ENCODE measurements around the gene KLHL13. TPM values are rescaled to one million over a fixed set of nuclear protein-coding genes. Genes with fewer than 3 reads are reported as not detected.

KLHL13 gene
- polyA plus RNA-seq, 1 donor from 2014 or later: 15.7 TPM

GRCh38 chrX:118058924-118059323 is 57.7 kb downstream of the KLHL13 start:
- Histone ChIP-seq H3F3A (ENCODE audit: insufficient read depth, low read length, poor library complexity, severe bottlenecking) (no peaks in the 10 kb centered on the region), H3K79me2 (replicated peaks; ENCODE audit: insufficient read depth, low read length) (no peaks in the 10 kb centered on the region), H3K27me3 (ENCODE audit: insufficient read depth, low read depth, low read length) (no peaks in the 10 kb centered on the region), H3K27ac (ENCODE audit: low read length) (no peak overlapping the region), H3K4me3 (ENCODE audit: low read length) (no peak overlapping the region), H3K9me2 (ENCODE audit: insufficient read depth, low read length) (no peaks in the 10 kb centered on the region), H3K4me2 (ENCODE audit: low read length) (no peak overlapping the region), H3K36me3 (ENCODE audit: insufficient read depth, low read length) (no peaks in the 10 kb centered on the region), H4K20me1 (ENCODE audit: insufficient read depth) (no peaks in the 10 kb centered on the region), H2AFZ (ENCODE audit: low read depth, low read length) (no peak overlapping the region), H3K9ac (ENCODE audit: low read length) (no peak overlapping the region), H3K9me3 (ENCODE audit: low read length) (no peaks in the 10 kb centered on the region)
- no peak for TF ChIP-seq EZH2 (IDR thresholded peaks at IDR 0.05; ENCODE audit: borderline replicate concordance, insufficient read depth, low read length, poor library complexity, severe bottlenecking)
- no peak for TF ChIP-seq TAF1 (IDR thresholded peaks at IDR 0.05; ENCODE audit: low read depth)
- TF ChIP-seq POLR2AphosphoS5 (IDR thresholded peaks at IDR 0.05): no peak
- no peak for TF ChIP-seq CTCF (IDR thresholded peaks at IDR 0.05; ENCODE audit: poor library complexity, severe bottlenecking)
- no peak for TF ChIP-seq MXI1 (conservative IDR thresholded peaks at IDR 0.05; ENCODE audit: poor library complexity, severe bottlenecking)
- TF ChIP-seq RAD21 (conservative IDR thresholded peaks at IDR 0.05): no peak
- no peak for TF ChIP-seq EP300 (conservative IDR thresholded peaks at IDR 0.05; ENCODE audit: poor library complexity, severe bottlenecking)
- no peak for TF ChIP-seq SMC3 (conservative IDR thresholded peaks at IDR 0.05; ENCODE audit: poor library complexity)
- TF ChIP-seq REST (IDR thresholded peaks at IDR 0.05; ENCODE audit: borderline replicate concordance): no peak

- Histone ChIP-seq H2AFZ (ENCODE audit: low read depth, low read length) (no peak overlapping the region), H3K36me3 (ENCODE audit: insufficient read depth, low read length) (no peaks in the 10 kb centered on the region), H3K27ac (ENCODE audit: low read length) (no peak overlapping the region), H3F3A (ENCODE audit: insufficient read depth, low read length, poor library complexity, severe bottlenecking) (no peaks in the 10 kb centered on the region), H3K9me3 (ENCODE audit: low read length) (no peaks in the 10 kb centered on the region), H3K27me3 (ENCODE audit: insufficient read depth, low read depth, low read length) (no peaks in the 10 kb centered on the region), H3K79me2 (replicated peaks; ENCODE audit: insufficient read depth, low read length) (no peaks in the 10 kb centered on the region), H3K9ac (ENCODE audit: low read length) (no peak overlapping the region), H3K4me3 (ENCODE audit: low read length) (no peak overlapping the region), H3K4me2 (ENCODE audit: low read length) (no peak overlapping the region), H4K20me1 (ENCODE audit: insufficient read depth) (no peaks in the 10 kb centered on the region), H3K9me2 (ENCODE audit: insufficient read depth, low read length) (no peaks in the 10 kb centered on the region)
- TF ChIP-seq RAD21 (conservative IDR thresholded peaks at IDR 0.05) (no peak), SMC3 (conservative IDR thresholded peaks at IDR 0.05; ENCODE audit: poor library complexity) (no peak), CTCF (IDR thresholded peaks at IDR 0.05; ENCODE audit: poor library complexity, severe bottlenecking) (no peak)
These were observed 59.7 kb downstream of the KLHL13 start for GRCh38 chrX:118056870-118057269.
